ENCODE measurements around the gene FUS. TPM values are rescaled to one million over a fixed set of nuclear protein-coding genes. Genes with fewer than 3 reads are reported as not detected.

FUS gene
- total RNA-seq, 2 donors from 2014 or later: 48.6 to 87.5 TPM

GRCh38 chr16:31183432-31184428 lies 3.8 kb downstream of the FUS start:
- 73% methylated on average over 10 of the region's 10 CpGs for WGBS
- no peak for DNase-seq (ENCODE audit: low spot score)
- H3K27ac ChIP-seq: no peak overlapping the region
- no peaks in the 10 kb centered on the region for H3K27me3 ChIP-seq (replicated peaks; ENCODE audit: insufficient read depth)
- TF ChIP-seq POLR2A (IDR thresholded peaks at IDR 0.05) (no peak), CTCF (IDR thresholded peaks at IDR 0.05) (no peak)
- intact Hi-C loops (cut with DNase I): loop anchor here (5.0 kb wide), 1 partner anchor 151 kb away; the partner anchor contains the start of gene STX4
- H3K4me3 ChIP-seq: no peak overlapping the region
- peaks cover 18% of the 10 kb centered on the region for H3K4me1 ChIP-seq (replicated peaks)
- peaks cover 12 to 18% of the 10 kb centered on the region in 2 donors for H3K36me3 ChIP-seq
- H3K9me3 ChIP-seq: no peaks in the 10 kb centered on the region

GRCh38 chr16:31184888-31185287 lies 4.9 kb downstream of the FUS start:
- Histone ChIP-seq H3K36me3 (peaks cover 22 to 28% of the 10 kb centered on the region in 2 donors), H3K27me3 (replicated peaks; ENCODE audit: insufficient read depth) (no peaks in the 10 kb centered on the region), H3K9me3 (no peaks in the 10 kb centered on the region), H3K27ac (no peak overlapping the region), H3K4me1 (replicated peaks) (peaks cover 15% of the 10 kb centered on the region), H3K4me3 (no peak overlapping the region)
- intact Hi-C loops (cut with DNase I): loop anchor here (5.0 kb wide), 1 partner anchor 153 kb away; the partner anchor contains the start of gene STX4
- DNase-seq (ENCODE audit: low spot score): no peak
- TF ChIP-seq POLR2A (IDR thresholded peaks at IDR 0.05) (no peak), CTCF (IDR thresholded peaks at IDR 0.05) (no peak), POLR2AphosphoS5 (IDR thresholded peaks at IDR 0.05) (no peak)
- 94% methylated on average over 14 of the region's 14 CpGs for WGBS

- H3K9me3 ChIP-seq: no peaks in the 10 kb centered on the region
- no peak for TF ChIP-seq POLR2A (IDR thresholded peaks at IDR 0.05)
- TF ChIP-seq POLR2AphosphoS5 (IDR thresholded peaks at IDR 0.05): no peak
- no peak for TF ChIP-seq CTCF (IDR thresholded peaks at IDR 0.05)
- H3K4me1 ChIP-seq (replicated peaks): peaks cover 15% of the 10 kb centered on the region
- peaks cover 26 to 32% of the 10 kb centered on the region in 2 donors for H3K36me3 ChIP-seq
- intact Hi-C loops (cut with DNase I): no loop called here
- H3K27me3 ChIP-seq (replicated peaks; ENCODE audit: insufficient read depth): no peaks in the 10 kb centered on the region
- H3K27ac ChIP-seq: no peak overlapping the region
- H3K4me3 ChIP-seq: no peak overlapping the region
- DNase-seq (ENCODE audit: low spot score): no peak
- 65% methylated on average over 5 of the region's 5 CpGs for WGBS
Measured at GRCh38 chr16:31185339-31185738, 5.4 kb downstream of the FUS start.

GRCh38 chr16:31186176-31186575 lies 6.2 kb downstream of the FUS start:
- intact Hi-C loops (cut with DNase I): no loop called here
- Histone ChIP-seq H3K36me3 (peaks cover 34 to 41% of the 10 kb centered on the region in 2 donors), H3K4me1 (replicated peaks) (peaks cover 15% of the 10 kb centered on the region)

More at GRCh38 chr16:31186176-31186575, 6.2 kb downstream of the FUS start:
- TF ChIP-seq POLR2A (IDR thresholded peaks at IDR 0.05): no peak
- no peak for TF ChIP-seq POLR2AphosphoS5 (IDR thresholded peaks at IDR 0.05)
- no peak for TF ChIP-seq CTCF (IDR thresholded peaks at IDR 0.05)
- H3K27me3 ChIP-seq (replicated peaks; ENCODE audit: insufficient read depth): no peaks in the 10 kb centered on the region
- H3K9me3 ChIP-seq: no peaks in the 10 kb centered on the region
- WGBS: 79% methylated on average over 7 of the region's 7 CpGs
- H3K27ac ChIP-seq: no peak overlapping the region
- DNase-seq (ENCODE audit: low spot score): no peak
- no peak overlapping the region for H3K4me3 ChIP-seq

Data from prostate gland (tissue), 2 donors.